Activated CD4-positive, alpha-beta T cell treated with anti-CD3 and anti-CD28 coated beads, Interleukin-2, amount 50 U/mL, for 4 hours (primary cell): ENCODE measurements around the gene RAB3IL1.
"Not testable (repeated sequence)": the region's sequence is repeated elsewhere in the genome, so short reads cannot be mapped to it uniquely, and the experiment has no call there.

Experiments used
- DNase-seq, 2 experiments: peaks; one replicate each; pipeline ENCODE4 v3.0.0-alpha.2; 2020

RAB3IL1 gene, protein sequence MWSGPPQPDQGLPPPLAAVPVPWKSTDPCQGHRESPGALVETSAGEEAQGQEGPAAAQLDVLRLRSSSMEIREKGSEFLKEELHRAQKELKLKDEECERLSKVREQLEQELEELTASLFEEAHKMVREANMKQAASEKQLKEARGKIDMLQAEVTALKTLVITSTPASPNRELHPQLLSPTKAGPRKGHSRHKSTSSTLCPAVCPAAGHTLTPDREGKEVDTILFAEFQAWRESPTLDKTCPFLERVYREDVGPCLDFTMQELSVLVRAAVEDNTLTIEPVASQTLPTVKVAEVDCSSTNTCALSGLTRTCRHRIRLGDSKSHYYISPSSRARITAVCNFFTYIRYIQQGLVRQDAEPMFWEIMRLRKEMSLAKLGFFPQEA

DNA sequence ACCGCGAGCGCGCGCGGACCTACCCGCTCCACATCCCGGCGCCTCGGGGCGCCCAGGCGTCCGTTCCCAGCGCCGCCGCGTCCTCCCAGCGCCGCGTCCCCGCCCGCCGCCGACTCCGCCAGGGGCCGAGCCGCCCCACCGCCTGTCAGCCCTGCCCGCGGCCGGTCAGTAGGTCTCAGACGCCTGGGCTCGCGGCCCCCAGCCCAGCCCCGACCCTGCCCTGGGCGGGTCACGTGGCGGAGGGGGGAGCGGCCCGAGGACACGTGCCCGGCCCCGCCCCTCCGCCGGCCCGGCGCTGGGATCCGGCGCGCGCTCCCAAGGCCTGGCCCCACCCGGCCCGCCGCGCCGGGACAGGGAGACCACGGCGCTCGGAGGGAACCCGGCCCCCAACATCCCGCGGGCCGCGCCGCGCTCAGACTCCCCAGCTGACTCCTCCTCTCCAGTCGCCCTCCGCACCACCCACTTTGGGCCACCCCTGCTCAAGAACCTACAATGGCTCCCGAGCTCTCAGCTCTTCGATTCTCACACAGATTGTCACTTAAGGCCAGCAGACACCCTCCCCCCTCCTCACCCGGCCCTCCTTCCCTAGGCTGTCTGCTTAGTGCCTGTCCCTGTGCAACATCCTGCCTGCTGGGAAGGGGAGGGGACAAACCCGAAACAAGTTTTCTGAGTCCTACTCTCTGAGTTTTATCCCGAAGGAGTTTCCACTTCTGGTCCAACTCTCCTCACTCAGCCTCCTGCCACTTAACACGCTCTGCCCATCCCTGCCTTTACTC, at the start of gene RAB3IL1:
Gene RAB3IL1, minus strand, starts transcription at position 233 of the 776 bp plus-strand sequence. Its CDS starts 199 bp downstream, at position 34.
- DNase-seq: no peak

DNA sequence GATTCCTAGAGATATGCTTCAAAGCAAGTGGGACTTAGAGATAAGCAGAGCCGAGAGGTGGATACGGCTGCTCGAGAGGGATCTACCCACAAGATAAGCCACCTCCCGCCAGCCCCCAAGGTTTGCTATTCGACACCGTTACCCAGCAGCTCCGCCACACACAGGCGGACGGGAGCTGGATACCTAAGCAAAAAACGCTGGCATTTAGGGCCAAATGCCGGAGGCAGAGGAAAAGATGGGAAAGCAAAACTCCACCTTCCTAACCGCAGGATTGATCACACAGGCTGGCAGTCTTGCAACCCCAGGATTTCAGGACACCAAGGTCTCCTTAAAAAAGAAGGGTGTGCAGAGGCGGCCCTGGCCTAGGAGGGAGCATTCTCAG, 49.4 kb upstream of the RAB3IL1 start:
- DNase-seq: no peak

DNA sequence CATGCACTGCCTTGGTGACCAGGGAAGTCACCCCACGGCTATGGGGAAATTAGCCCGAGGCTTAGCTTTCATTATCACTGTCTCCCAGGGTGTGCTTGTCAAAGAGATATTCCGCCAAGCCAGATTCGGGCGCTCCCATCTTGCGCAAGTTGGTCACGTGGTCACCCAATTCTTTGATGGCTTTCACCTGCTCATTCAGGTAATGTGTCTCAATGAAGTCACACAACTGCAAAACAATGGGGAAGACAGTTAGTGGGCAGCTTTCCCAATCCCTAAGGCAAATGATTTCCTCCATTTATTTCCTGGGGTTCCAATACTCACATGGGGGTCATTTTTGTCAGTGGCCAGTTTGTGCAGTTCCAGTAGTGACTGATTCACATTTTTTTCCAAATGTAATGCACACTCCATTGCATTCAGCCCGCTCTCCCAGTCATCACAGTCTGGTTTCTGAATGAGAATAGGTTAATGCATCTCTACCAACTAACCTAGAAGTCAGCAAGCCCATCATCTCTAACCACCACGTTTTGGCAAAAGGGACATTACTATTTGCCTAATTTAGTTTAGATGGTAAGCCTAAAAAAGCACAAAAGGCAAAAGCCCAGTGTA, 47.4 kb upstream of the RAB3IL1 start:
- DNase-seq: not testable (repeated sequence)

DNA sequence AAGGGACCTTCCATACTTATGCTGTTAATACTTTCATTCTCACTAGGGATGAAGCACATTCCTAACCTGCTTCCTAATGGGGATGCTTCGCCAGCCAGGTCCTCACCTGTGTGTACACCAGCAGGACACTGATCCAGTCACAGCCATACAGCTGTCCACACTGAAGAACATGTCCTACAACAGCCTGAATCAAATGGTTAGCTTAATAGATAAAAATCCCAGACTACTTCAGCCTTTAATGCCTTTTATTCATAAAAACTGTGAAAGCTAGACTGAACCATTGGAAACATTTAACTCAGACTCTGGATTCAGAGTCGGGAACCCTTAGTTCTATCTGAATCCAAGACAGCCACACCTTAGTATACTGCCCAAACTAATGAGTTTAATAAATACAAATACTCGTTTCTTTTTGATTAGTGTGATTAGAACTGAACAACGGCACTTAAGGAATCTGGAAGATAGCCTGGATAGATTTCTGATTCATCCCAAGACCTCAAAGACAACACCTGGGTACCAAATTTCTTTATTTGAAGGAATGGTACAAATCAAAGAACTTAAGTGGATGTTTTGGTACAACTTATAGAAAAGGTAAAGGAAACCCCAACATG, 46.8 kb upstream of the RAB3IL1 start:
- no peak for DNase-seq

DNA sequence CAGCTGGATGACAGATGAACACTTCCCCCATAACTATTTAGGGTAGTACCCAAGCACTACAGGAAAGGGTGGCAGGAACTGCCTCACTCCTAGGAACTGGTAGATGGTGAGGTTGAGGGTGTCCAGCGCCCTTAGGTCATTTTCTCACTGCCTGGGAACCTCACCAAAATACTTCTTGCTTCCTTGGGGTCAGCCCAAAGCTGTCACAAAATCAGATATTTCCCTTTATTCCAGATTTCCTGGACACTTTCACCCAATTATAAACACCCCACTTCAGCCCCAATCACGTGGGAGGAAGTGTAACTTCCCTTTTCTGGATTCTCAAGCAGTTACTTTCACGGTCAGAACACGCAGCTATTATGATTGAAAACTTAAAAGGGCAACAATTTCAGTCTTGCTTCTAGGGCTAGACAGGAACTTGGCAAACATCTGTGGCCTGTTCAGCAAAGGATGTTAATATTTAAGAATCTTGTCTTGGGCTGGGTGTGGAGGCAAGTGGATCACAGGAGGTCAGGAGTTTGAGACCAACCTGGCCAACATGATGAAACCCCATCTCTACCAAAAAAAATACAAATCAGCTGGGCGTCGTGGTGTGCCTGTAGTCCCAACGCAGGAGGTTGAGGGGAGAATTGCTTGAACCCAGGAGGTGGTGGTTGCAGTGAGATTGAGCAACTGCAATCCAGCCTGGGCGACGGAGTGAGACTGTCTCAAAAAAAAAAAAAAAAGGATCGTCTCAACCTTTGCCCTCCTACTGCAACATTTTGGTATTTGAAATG, 46.1 kb upstream of the RAB3IL1 start:
- DNase-seq: no peak

DNA sequence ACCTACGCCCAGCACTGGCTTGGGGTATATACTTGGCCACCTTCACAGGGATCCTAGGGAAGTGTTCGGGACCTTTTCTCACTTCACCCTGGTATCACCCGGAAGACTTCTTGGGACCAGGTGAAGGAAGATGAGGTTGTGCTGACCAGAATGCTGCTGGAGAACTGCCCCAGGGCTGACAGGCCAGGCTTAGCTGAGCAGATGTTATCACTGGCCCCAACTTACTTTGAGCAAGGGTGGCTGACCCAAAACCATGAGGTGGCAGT, 45.6 kb upstream of the RAB3IL1 start:
- DNase-seq: no peak

DNA sequence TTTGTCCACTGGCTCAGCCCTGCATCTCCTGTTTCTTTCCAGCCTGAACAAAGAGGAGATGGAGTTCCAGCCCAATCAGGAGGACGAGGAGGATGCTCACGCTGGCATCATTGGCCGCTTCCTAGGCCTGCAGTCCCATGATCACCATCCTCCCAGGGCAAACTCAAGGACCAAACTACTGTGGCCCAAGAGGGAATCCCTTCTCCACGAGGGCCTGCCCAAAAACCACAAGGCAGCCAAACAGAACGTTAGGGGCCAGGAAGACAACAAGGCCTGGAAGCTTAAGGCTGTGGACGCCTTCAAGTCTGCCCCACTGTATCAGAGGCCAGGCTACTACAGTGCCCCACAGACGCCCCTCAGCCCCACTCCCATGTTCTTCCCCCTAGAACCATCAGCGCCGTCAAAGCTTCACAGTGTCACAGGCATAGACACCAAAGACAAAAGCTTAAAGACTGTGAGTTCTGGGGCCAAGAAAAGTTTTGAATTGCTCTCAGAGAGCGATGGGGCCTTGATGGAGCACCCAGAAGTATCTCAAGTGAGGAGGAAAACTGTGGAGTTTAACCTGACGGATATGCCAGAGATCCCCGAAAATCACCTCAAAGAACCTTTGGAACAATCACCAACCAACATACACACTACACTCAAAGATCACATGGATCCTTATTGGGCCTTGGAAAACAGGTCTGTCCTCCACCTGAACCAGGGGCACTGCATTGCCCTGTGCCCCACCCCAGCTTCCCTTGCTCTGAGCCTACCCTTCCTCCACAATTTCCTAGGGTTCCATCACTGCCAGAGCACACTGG, 45.0 kb upstream of the RAB3IL1 start:
- no peak for DNase-seq

DNA sequence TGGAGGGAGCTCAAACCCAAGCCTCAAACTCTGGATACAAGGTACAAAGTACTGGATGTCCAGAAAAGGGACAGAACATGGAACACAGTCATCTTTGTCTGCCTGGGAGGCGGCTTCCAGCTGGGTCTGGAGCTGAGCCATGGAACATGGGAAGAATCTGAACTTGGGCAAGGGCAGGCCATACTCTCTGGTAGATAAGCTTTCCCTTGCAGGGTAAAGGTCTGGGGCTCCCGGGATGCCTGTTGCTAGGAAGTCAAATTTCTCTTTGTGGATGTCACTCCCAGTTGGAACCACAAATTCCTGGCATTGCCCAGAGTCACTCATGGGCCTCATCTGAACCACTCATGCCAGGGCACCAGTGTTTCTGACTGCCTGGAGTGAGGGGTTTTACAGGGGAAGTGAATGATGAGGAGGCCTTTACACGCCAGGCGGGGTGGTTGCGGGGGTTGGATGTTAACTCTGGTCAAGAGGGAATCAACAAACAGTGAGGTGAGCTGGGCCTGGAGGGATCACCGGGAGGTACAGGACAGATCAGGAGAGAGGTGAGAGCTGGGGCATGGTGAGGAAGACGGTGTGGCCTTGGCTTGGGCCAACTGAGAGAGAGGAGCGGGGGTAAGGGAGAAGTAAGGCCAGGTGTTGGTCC, 44.3 kb upstream of the RAB3IL1 start:
- DNase-seq: no peak

DNA sequence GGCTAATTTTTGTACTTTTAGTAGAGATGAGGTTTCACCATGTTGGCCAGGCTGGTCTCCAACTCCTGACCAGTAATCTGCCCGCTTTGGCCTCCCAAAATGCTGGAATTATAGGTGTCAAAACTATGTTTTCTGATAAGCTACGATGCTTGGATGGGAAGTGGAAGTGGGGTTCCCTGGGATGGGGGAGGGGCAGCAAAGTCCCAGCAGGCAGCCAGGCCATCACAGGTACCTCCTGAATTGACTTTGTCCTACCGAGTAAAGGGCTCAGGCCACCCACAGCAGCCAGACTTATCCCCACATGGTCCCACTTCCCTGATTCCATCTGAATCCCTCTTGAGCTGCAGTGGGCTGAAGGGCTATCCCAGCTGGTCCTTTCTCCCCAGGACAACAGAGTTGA, 43.2 kb upstream of the RAB3IL1 start:
- no peak for DNase-seq

DNA sequence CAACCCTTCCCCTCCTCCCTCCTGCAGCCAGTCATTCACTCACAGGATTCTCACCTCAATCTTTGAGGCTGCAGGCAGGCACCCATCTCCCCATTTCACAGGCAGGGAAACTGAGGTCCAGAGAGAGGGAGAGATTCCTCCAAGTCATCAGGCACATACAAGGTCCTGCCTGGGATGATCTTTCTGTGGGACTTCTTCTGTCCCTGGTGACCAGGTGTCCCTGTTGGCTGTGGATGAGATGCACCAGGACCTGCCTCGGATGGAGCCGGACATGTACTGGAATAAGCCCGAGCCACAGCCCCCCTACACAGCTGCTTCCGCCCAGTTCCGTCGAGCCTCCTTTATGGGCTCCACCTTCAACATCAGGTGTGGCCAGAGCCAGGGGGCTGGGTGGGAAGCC, 42.3 kb upstream of the RAB3IL1 start:
- DNase-seq: no peak

DNA sequence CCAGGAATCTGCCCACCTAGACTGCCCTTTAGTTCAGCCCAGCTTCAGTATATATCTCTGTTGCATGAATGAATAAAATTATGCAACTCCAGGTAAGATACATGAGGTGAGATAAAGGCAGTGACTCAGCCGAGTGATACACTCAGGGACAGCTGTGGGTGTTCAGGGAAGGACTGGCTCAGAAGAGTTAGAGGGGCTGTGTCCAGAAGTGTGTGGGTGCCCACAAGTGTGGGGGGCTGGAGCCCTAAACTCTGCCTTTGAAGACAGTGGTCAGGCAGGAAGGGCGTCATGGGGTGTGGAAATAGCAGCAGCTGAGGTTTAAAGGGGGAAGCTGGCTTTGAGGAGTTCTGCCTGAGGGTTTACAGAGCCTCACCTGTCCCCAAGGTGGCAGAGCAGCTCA, 41.7 kb upstream of the RAB3IL1 start:
- DNase-seq: no peak

DNA sequence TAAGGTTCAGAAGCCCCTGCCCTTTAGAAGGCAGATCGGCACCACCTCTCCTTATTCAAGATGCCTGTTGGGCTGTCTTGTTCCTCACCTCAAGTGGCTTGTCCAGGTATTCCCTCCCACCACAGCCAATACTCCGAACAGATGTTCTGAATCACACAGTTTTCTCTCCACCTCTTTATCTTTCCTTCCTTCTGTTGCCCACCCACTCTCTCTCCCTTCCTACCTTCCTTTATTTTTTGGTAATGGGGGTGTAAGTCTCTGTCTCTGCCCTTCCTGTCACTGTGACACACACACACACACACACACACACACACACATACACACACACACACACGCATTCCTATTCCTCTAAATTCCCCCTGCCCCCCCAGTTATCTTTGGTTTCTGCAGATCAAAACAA, 41.2 kb upstream of the RAB3IL1 start:
- DNase-seq: no peak

DNA sequence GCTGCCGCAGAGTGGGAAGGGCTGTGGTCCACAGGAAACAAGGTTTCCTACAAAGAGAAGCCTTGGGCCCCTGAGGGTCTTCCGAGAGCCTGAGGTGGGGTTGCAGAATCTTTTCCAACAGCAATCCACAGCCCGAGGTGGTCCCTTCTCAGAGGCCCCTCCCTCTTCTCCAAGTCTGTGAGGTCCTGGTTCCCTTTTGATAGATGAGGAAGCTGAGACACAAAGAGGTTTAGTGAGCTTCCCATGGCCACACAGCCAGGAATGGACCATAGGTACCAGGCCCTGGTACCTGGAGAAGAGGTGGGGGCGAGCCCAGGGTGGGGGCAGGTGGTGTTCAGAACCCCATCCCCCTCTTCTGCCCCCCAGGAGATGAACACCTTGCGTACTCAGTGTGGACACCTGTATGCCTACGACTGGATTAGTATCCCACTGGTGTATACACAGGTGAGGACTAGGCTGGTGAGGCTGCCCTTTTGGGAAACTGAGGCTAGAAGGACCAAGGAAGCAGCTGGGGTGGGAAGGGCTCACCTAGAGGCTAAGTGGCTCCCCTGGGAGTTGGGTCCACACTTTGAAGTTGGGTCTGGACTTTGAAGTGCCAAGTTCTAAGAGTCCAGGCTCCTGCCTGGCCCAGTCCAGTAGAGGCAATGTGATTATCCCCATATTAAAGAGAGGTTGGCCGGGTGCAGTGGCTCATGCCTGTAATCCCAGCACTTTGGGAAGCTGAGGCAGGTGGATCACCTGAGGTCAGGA, 39.8 kb upstream of the RAB3IL1 start:
- no peak for DNase-seq

DNA sequence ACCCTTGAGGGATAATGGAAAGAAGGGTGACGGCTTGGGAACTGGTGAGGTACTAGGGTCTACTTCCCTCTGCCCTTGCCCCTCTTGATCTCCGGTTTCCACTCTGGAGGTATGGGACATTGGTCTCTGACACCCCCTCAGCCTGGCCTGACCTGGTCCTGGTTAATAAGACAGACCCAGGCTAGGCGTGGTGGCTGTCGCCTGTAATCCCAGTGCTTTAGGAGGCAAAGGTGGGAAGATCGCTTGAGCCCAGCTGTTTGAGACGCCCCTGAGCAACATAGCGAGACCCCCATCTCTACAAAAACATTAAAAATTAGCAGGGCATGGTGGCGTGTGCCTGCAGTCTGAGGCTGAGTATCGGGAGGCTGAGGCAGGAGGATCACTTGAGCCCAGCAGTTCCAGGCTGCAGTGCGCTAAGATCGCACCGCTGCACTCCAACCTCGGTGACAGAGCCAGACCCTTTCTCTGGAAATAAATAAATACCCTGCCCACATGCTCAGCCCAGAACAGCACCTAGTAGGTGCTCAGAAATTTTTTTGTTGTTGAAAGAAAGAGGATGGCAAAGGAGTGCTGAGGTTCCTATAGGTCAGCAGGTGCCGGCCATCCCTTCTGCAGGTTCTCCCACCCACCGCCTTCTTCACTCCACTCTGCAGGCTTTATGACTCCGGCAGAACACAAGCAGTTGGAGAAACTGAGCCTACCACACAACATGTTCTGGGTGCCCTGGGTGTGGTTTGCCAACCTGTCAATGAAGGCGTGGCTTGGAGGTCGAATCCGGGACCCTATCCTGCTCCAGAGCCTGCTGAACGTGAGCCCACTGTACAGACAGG, 39.0 kb upstream of the RAB3IL1 start:
- DNase-seq: no peak

DNA sequence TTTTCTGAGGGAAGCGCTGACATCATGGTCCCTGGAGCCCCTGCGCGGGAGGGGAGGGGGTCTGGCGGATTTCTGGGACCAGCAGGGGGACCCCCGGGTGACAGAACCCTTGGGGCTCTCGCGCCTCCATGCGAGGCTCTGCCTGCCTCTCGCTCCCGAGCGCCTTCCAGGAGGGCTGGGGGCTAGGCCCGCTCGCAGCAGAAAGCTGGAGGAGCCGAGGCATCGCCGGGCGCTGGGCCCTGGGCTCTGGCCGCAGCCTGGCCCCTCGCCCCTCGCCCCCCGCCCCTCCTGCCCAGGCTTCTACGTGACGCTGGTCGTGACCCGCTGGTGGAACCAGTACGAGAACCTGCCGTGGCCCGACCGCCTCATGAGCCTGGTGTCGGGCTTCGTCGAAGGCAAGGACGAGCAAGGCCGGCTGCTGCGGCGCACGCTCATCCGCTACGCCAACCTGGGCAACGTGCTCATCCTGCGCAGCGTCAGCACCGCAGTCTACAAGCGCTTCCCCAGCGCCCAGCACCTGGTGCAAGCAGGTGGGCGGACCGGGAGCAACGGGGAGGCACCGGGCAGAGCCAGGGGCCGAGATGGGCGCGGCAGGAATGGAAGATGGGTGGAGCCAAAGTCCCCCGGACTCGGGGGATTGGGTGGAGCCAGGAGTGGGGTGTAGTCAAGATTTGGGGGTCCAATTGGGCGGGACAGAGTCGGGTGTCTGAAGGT, 38.2 kb upstream of the RAB3IL1 start:
- no peak for DNase-seq

DNA sequence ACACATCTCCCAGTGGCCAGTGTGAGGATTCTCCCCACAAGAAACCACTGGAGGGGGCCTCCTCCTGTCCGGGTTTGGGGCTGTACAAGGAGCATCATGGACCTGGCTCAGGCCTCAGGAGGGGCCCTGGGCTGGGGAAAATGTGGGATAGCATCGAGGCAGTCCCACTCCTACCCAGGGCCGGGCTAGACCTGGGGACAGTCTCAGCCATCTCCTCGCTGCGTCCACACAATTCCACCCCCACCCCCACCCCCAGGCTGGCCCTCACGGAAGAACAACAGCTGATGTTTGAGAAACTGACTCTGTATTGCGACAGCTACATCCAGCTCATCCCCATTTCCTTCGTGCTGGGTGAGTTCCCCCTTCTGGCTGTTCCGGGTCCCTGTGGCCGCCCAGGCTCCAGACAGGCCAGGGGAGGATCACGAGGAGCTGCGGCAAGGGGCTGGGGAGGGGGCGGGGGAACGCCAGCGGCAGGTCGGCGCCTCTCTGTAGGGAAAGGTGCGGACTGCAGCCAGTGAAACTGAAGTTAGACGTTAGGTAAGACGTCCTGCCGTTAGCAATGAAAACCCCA, 37.6 kb upstream of the RAB3IL1 start:
- DNase-seq: no peak

DNA sequence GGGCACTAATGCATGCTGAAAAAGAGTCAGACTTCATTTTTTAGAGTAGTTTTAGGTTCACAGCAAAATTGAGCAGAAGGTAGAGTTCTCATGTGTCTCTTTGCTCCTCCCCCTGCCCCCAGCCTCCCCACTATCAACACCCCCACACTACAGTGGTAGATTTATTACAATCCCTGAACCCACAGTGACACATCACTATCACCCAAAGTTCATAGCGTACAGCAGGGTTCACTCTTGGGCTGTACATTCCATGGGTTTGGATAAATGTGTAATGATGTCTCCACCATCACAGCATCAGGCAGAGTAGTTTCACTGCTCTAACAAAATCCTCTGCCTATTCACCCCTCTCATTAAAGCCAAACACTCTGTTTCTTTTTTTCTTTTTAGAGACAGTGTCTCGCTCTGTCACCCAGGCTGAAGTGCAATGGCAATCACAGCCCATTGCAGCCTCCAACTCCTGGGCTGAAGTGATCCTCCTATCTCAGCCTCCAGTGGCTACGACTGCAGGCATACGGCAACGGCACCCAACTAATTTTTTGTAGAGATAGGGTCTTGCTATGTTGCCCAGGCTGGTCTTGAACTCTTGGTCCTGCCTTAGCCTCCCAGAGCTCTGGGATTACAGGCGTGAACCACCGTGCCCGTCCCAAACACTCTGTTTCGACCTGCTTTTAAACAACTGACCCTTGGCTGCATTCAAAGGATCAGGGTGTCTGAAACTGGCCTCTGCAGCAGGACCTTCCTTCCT, 36.9 kb upstream of the RAB3IL1 start:
- DNase-seq: no peak

DNA sequence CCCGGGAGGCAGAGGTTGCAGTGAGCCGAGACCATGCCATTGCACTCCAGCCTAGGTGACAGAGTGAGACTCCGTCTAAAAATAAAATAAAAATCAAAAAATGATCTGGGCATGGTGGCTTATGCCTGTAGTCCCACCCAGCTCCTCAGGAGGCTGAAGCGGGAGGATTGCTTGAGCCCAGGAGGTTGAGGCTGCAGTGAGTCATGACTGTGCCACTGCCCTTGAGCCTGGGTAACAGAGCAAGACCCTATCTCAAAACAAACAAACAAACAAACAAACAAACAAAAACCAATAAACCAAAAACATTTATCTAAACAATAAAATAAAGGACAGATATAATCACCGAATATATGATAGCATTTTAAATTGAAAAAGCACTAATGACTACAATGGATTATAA, 36.3 kb upstream of the RAB3IL1 start:
- not testable (repeated sequence) for DNase-seq
